Raji (cell line): Measurements from ENCODE around the gene TMEM100.

ENCODE experiments used
- POLR2A ChIP-seq: IDR thresholded peaks from 2 replicates; pipeline ENCODE4 v1.6.1; 2011; ENCODE audit warnings: low read depth, low read length, control low read depth; ENCODE audit not compliant: insufficient read depth

The TMEM100 gene

GRCh38 chr17:55722742-55723487, at the start of gene TMEM100:
TSS of gene TMEM100 (minus strand) at chr17:55722864. CDS start at chr17:55721070, 1,794 bp downstream.
- no peak for TF ChIP-seq POLR2A

GRCh38 chr17:55772086-55772485, 49.4 kb upstream of the TMEM100 start:
- no peak for TF ChIP-seq POLR2A

GRCh38 chr17:55770196-55770870, 47.7 kb upstream of the TMEM100 start:
- no peak for TF ChIP-seq POLR2A

GRCh38 chr17:55769625-55770000, 46.9 kb upstream of the TMEM100 start:
- TF ChIP-seq POLR2A: no peak

- no peak for TF ChIP-seq POLR2A
Observed at GRCh38 chr17:55768936-55769624, 46.4 kb upstream of the TMEM100 start.

GRCh38 chr17:55765472-55765871, 42.8 kb upstream of the TMEM100 start:
- no peak for TF ChIP-seq POLR2A

- TF ChIP-seq POLR2A: no peak
Observed at GRCh38 chr17:55764610-55765009, 41.9 kb upstream of the TMEM100 start.

GRCh38 chr17:55763856-55764255, 41.2 kb upstream of the TMEM100 start:
- TF ChIP-seq POLR2A: no peak

GRCh38 chr17:55762086-55762858, 39.6 kb upstream of the TMEM100 start:
- TF ChIP-seq POLR2A: no peak

- no peak for TF ChIP-seq POLR2A
Observed at GRCh38 chr17:55760643-55761355, 38.1 kb upstream of the TMEM100 start.

GRCh38 chr17:55758171-55758570, 35.5 kb upstream of the TMEM100 start:
- no peak for TF ChIP-seq POLR2A

GRCh38 chr17:55757659-55758058, 35.0 kb upstream of the TMEM100 start:
- TF ChIP-seq POLR2A: no peak

GRCh38 chr17:55756689-55757088, 34.0 kb upstream of the TMEM100 start:
- TF ChIP-seq POLR2A: no peak

- TF ChIP-seq POLR2A: no peak
Observed at GRCh38 chr17:55751720-55752250, 29.1 kb upstream of the TMEM100 start.
